Keratinocyte (primary cell): ENCODE data around the gene CFAP57. TPM values are rescaled to one million over a fixed set of nuclear protein-coding genes. Genes with fewer than 3 reads are reported as not detected.

Experiments
- DNase-seq: peaks from one replicate; pipeline ENCODE4 v3.0.0-alpha.2; 2011; ENCODE audit warnings: low read depth, missing footprints, low spot score
- FAIRE-seq: peaks from 2 replicates; lab custom pipeline; 2011; peaks lifted over from hg19 to GRCh38; lab: Jason Lieb, UNC
- H2AFZ ChIP-seq: 2 replicates; pipeline ENCODE4 v1.6.0; 2012; ENCODE audit warnings: low read length, control low read depth, inconsistent platforms; ENCODE audit not compliant: control insufficient read depth
- H3K27ac ChIP-seq: 2 replicates; pipeline ENCODE4 v1.5.1; 2011; ENCODE audit warnings: low read length; ENCODE audit not compliant: control insufficient read depth, insufficient read depth
- H3K27me3 ChIP-seq: 3 replicates; pipeline ENCODE4 v1.6.0; 2011; ENCODE audit warnings: low read length; ENCODE audit not compliant: control insufficient read depth, insufficient read depth; ENCODE audit errors: extremely low read depth
- H3K36me3 ChIP-seq, 2 experiments: 2 replicates in 1 of 2; 3 replicates in 1 of 2; pipeline ENCODE4 v1.5.1; 2011; ENCODE audit warnings: low read length in 2 of 2, mild to moderate bottlenecking in 1 of 2; ENCODE audit not compliant: control insufficient read depth in 2 of 2, insufficient read depth in 2 of 2; ENCODE audit errors: extremely low read depth in 1 of 2
- H3K4me1 ChIP-seq: 3 replicates; pipeline ENCODE4 v1.5.1; 2011; ENCODE audit warnings: low read length; ENCODE audit not compliant: control insufficient read depth, insufficient read depth; ENCODE audit errors: extremely low read depth
- H3K4me2 ChIP-seq: 3 replicates; pipeline ENCODE4 v1.6.0; 2011; ENCODE audit warnings: low read depth, low read length; ENCODE audit not compliant: control insufficient read depth, insufficient read depth; ENCODE audit errors: extremely low read depth
- H3K4me3 ChIP-seq, 3 experiments: fragments of 200-600 bp in 1 of 3; sonication (generic) in 1 of 3; 2 replicates in 2 of 3; 3 replicates in 1 of 3; pipeline ENCODE4 v1.5.1; 2011 to 2016; ENCODE audit warnings: low read length in 3 of 3, mild to moderate bottlenecking in 3 of 3, control low read depth in 2 of 3, inconsistent platforms in 1 of 3, low read depth in 1 of 3, mixed read lengths in 1 of 3, mixed run types in 1 of 3, moderate library complexity in 1 of 3; ENCODE audit not compliant: control insufficient read depth in 2 of 3, insufficient read depth in 2 of 3; ENCODE audit errors: extremely low read depth in 1 of 3
- H3K79me2 ChIP-seq: 2 replicates; pipeline ENCODE4 v1.6.0; 2012; ENCODE audit warnings: low read length; ENCODE audit not compliant: control insufficient read depth, insufficient read depth
- H3K9ac ChIP-seq: 3 replicates; pipeline ENCODE4 v1.6.0; 2011; ENCODE audit warnings: low read length; ENCODE audit not compliant: control insufficient read depth, insufficient read depth; ENCODE audit errors: extremely low read depth
- H3K9me1 ChIP-seq: 3 replicates; pipeline ENCODE4 v1.6.0; 2011; ENCODE audit warnings: low read length; ENCODE audit not compliant: control insufficient read depth, insufficient read depth; ENCODE audit errors: extremely low read depth
- H3K9me3 ChIP-seq: 2 replicates; pipeline ENCODE4 v1.5.1; 2012; ENCODE audit warnings: low read depth, low read length; ENCODE audit not compliant: control insufficient read depth
- H4K20me1 ChIP-seq: 3 replicates; pipeline ENCODE4 v1.6.0; 2011; ENCODE audit warnings: low read length; ENCODE audit not compliant: control insufficient read depth, insufficient read depth; ENCODE audit errors: extremely low read depth
- CTCF ChIP-seq, 3 experiments: IDR thresholded peaks in 1 of 3; conservative IDR thresholded peaks in 1 of 3; optimal IDR thresholded peaks in 1 of 3; 2 replicates in 2 of 3; 3 replicates in 1 of 3; pipeline versions ENCODE3 to v1.5.1; 2011; ENCODE audit warnings: low read length in 3 of 3, mild to moderate bottlenecking in 3 of 3, moderate library complexity in 2 of 3, control low read depth in 1 of 3, inconsistent platforms in 1 of 3; ENCODE audit not compliant: insufficient read depth in 2 of 3; ENCODE audit errors: extremely low read depth in 1 of 3
- EZH2 ChIP-seq: IDR thresholded peaks from one replicate; pipeline ENCODE4 v1.6.1; 2012; ENCODE audit warnings: inconsistent platforms, mild to moderate bottlenecking, low read length, moderate library complexity
- dilution Hi-C: fragments of 300-500 bp; cut with MboI; formaldehyde crosslinking; loops from one replicate; pipeline ENCODE4 v1.7.0; 2020; ENCODE audit warnings: low sequenced_read_pairs; ENCODE audit not compliant: extremely low pct_ligation_motif_present
- polyA plus RNA-seq, 5 experiments: library from polyadenylated mRNA; depleted of rRNA in 3 of 5; stranded (reverse) in 3 of 5; stranded (forward) in 1 of 5; unstranded in 1 of 5; fragments of >200 nt; gene quantifications; 1 replicate in 1 of 5; 2 replicates in 3 of 5; 3 replicates in 1 of 5; pipeline versions ENCODE4 v1.2.1 to v1.2.3, GENCODE V29; 2011 to 2012; ENCODE audit warnings: missing spikeins in 2 of 5, low read depth in 1 of 5, low replicate concordance in 1 of 5

The CFAP57 gene
- polyA plus RNA-seq, 1 donor (not counting 4 experiments of a cell fraction or from before 2014, with no cell fraction given) = 0.39 TPM

- no peaks in the 10 kb centered on the region for H3K79me2 ChIP-seq
- FAIRE-seq = peak; percentile 97
- no peak overlapping the region for H3K4me2 ChIP-seq
- no peaks in the 10 kb centered on the region for H3K9me3 ChIP-seq
- DNase-seq = no peak
- dilution Hi-C loops = no loop called here
- no peaks in the 10 kb centered on the region for H3K27me3 ChIP-seq
- no peak overlapping the region for H3K4me3 ChIP-seq
- no peak overlapping the region for H2AFZ ChIP-seq
- H3K9me1 ChIP-seq = no peaks in the 10 kb centered on the region
- H3K9ac ChIP-seq = no peak overlapping the region
- H3K4me1 ChIP-seq = peaks cover 6% of the 10 kb centered on the region
- TF ChIP-seq CTCF (optimal IDR thresholded peaks at IDR 0.05 in 1 of 3, IDR thresholded peaks at IDR 0.05 in 1 of 3, conservative IDR thresholded peaks at IDR 0.05 in 1 of 3; ENCODE audit: extremely low read depth in 1 of 3, insufficient read depth in 2 of 3, low read length in 3 of 3) = peak; percentile 93 to 98 (median 94)
- no peak for TF ChIP-seq EZH2
- no peaks in the 10 kb centered on the region for H3K36me3 ChIP-seq
- no peak overlapping the region for H3K27ac ChIP-seq
- H4K20me1 ChIP-seq = no peaks in the 10 kb centered on the region
Observed at GRCh38 chr1:43227143-43227764, 55.1 kb downstream of the CFAP57 start.

DNA sequence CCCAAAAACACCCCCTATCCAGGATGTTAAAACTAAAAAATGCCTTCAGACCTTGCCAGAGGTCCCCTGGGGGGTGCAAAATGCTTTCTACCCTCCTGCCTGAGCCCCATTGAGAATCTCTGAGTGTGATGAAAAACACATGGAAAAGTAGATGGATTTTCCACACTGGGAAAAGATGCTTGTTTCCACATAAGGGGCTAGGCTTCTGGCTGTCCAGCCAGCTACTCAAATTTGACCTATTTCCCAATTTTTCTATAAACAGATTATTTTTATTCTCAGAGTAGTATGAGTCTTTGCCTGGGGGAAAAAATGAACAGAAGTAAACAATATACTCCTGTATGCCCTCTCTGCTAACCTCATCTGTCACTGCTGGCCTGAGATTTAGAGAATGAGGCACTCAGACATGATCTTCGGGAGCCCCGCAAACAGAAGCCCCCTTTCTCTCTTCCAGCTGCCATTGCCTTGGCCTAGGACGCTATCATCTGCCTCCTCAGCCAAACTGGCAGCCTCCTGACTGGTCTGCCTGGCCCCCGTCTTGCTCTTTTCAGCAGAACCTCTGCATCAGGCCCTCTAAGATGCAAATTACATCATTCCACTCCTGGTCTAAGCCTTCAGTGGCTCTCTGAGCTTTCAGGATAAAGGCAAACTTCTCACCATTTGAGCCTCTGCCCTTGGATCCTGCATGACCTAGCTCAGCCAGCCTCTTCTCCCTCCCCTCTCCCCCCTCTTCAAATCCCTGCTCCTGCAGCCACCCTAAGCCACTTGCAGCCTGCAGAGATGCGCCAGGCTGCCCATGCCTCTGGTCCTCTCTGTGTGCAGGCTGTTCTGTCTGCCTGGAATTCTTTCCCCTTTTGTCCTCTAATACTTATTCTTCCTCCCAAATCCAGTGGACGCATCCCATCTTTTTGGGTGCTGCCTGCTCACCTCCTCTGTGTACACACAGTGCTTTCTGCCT is 58.0 kb downstream of the CFAP57 start:
- Histone ChIP-seq H3K4me1 (peaks cover 11% of the 10 kb centered on the region), H3K4me2 (no peak overlapping the region), H3K27me3 (no peaks in the 10 kb centered on the region), H3K9me1 (no peaks in the 10 kb centered on the region), H3K79me2 (no peaks in the 10 kb centered on the region), H3K9ac (no peak overlapping the region), H3K27ac (no peak overlapping the region), H3K4me3 (no peak overlapping the region), H4K20me1 (no peaks in the 10 kb centered on the region), H3K9me3 (no peaks in the 10 kb centered on the region), H2AFZ (no peak overlapping the region), H3K36me3 (no peaks in the 10 kb centered on the region)
- DNase-seq (no peak), FAIRE-seq (no peak)
- TF ChIP-seq CTCF (optimal IDR thresholded peaks at IDR 0.05 in 1 of 3, IDR thresholded peaks at IDR 0.05 in 1 of 3, conservative IDR thresholded peaks at IDR 0.05 in 1 of 3; ENCODE audit: extremely low read depth in 1 of 3, insufficient read depth in 2 of 3, low read length in 3 of 3) (no peak), EZH2 (no peak)
- dilution Hi-C loops = no loop called here
